ELF-1 (cell line): Measurements from ENCODE around the gene EPS8L3.
"Not testable (repeated sequence)": the region's sequence is repeated elsewhere in the genome, so short reads cannot be mapped to it uniquely, and the experiment has no call there.

Experiments used
- DNase-seq: peaks from one replicate; pipeline ENCODE4 v3.0.0-alpha.2; 2016; ENCODE audit warnings: low read depth, low spot score

EPS8L3 gene

DNA sequence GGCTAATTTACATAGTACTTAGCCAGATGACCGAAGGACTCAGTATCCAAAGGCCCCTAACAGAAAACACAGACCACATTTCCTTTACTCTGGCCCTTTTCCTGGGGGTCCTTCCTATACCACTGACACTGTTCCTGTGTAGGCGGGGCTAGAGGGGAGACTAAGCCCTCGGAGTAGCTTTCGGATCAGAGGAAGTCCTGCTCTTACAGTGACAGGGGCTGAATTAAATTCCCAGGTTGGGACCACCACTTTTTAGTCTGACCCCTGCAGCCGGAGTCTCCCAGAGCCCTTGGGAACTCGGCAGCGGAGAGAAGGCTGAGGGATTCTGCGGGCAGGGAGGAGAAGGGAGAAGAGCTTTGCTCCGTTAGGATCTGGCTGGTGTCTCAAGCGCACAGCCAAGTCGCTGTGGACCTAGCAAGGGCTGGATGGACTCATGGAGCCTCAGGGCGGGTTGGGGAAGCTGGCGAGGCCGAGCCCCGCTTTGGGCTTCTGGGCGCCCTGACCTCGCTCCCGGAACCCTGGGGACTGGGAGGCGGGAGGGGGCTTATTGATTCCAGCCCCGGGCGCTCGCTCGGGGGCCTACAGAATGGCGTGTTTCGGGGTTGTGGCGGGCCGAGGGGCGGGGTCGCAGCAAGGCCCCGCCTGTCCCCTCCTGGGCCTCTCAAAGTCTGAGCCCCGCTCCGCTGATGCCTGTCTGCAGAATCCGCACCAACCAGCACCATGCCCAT, 52.0 kb downstream of the EPS8L3 start, which contains the start of gene GSTM5:
TSS of gene GSTM5 (plus strand) at position 659 of the 728 bp plus-strand sequence. CDS start at position 721, 62 bp downstream.
- not testable (repeated sequence) for DNase-seq

DNA sequence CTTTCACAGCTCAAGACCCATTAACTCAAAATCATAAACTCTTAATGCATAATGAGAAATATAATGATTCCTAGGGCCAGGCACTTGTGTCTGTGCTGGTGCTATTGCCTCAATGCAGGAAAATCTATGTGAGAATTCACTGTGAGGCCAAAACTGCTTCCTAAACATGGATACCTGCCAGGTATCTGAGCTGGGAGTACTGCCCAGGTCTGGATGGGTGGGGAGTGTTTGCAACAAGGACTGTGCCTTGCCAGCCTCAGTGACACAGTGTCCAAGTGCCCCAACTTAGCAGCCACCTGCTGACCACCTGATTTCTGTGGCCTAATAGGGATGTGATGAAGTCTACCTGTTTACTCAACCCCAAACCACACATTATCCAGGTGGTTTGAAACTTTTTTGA, 53.9 kb downstream of the EPS8L3 start:
- not testable (repeated sequence) for DNase-seq

DNA sequence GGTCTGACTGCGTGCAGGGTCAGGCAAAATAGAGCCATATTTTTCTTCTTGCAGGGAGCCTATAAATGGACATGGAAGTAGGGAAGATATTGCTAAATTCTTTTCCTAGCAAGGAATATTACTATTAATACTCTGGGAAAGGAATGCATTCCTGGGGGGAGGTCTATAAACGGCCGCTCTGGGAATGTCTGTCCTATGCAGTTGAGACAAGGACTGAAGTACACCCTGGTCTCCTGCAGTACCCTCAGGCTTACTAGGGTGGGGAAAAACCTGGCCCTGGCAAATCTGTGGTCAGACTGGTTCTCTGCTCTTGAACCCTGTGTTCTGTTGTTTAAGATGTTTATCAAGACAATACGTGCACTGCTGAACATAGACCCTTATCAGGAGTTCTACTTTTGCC, 54.8 kb downstream of the EPS8L3 start:
- DNase-seq = not testable (repeated sequence)

DNA sequence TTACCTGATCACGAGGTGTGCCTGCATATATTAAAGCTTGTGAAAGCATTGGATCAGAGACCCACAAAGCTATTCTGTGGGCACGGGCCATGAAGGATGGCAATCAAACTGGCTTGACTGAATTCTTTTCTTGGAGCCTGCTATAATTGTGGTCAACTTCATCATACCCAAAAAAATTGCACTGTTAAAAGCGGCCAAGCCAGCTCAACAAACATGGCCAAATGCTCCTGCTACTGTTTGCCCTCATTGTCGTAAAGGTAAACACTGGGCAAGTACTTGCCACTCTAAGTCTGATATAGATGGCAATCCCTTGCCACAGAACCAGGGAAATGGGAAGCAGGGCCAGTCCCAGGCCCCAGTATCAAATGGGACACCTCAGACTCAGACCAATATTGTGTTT, 58.3 kb downstream of the EPS8L3 start:
- no peak for DNase-seq

DNA sequence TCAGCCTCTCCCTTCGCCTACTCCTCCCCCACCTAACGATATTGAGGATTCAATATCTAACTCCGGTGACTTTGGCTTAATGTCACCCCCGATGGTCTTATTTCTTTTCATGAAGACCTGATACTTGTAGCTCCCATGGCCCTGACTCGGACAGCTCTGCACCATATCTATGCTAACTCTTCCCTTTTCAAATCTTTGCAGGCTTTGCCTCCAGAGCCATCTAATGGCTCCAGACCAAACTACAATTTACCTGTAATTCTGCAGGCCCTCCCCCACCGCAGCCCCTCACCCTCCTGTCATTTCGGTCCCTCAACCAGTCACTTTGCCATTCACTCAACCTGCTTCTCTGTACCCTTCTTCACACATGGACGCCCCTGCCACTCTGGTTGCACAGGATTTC, 59.5 kb downstream of the EPS8L3 start:
- DNase-seq = no peak

DNA sequence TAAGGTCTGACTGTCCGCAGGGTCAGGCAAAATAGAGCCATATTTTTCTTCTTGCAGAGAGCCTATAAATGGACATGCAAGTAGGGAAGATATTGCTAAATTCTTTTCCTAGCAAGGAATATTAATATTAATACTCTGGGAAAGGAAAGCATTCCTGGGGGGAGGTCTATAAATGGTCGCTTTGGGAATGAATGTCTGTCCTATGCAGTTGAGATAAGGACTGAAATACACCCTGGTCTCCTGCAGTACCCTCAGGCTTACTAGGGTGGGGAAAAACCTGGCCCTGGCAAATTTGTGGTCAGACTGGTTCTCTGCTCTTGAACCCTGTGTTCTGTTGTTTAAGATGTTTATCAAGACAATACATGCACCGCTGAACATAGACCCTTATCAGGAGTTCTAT, 60.8 kb downstream of the EPS8L3 start:
- DNase-seq = not testable (repeated sequence)
